NCI-H526 (cell line): Measurements from ENCODE around the gene C1orf159.
A peak's percentile ranks its signal among the peaks of the same experiment; 100 is the strongest.

Experiments used
- DNase-seq, 2 experiments: peaks; one replicate each; lab custom pipeline; 2025; lab: John Stamatoyannopoulos, UW

The C1orf159 gene

GRCh38 chr1:1132042-1132950 is 16.4 kb upstream of the C1orf159 start:
- peak in 1 of 2 experiments; percentile 52 for DNase-seq

- DNase-seq = no peak
These were observed 14.6 kb upstream of the C1orf159 start for GRCh38 chr1:1130206-1131120.

- DNase-seq = no peak
These were observed 13.5 kb upstream of the C1orf159 start for GRCh38 chr1:1129381-1129821.

GRCh38 chr1:1128454-1129139 is 12.7 kb upstream of the C1orf159 start:
- no peak for DNase-seq

GRCh38 chr1:1127551-1128451 is 11.9 kb upstream of the C1orf159 start:
- no peak for DNase-seq

- DNase-seq = no peak
These were observed 10.1 kb upstream of the C1orf159 start for GRCh38 chr1:1125945-1126344.

GRCh38 chr1:1124786-1125642 is 9.1 kb upstream of the C1orf159 start:
- no peak for DNase-seq

- no peak for DNase-seq
These were observed 8.6 kb upstream of the C1orf159 start for GRCh38 chr1:1124508-1124785.

GRCh38 chr1:1123581-1124507 is 8.0 kb upstream of the C1orf159 start:
- DNase-seq = no peak

GRCh38 chr1:1122981-1123480 is 7.1 kb upstream of the C1orf159 start:
- no peak for DNase-seq

GRCh38 chr1:1122078-1122811 is 6.4 kb upstream of the C1orf159 start:
- DNase-seq = peak in 1 of 2 experiments; percentile 93

GRCh38 chr1:1121611-1122077 is 5.8 kb upstream of the C1orf159 start:
- DNase-seq = no peak

GRCh38 chr1:1120866-1121591 is 5.1 kb upstream of the C1orf159 start:
- DNase-seq = no peak

- no peak for DNase-seq
These were observed 4.2 kb upstream of the C1orf159 start for GRCh38 chr1:1120096-1120495.

- DNase-seq = no peak
These were observed 3.5 kb upstream of the C1orf159 start for GRCh38 chr1:1119272-1119890.

GRCh38 chr1:1118876-1119220 is 3.0 kb upstream of the C1orf159 start:
- no peak for DNase-seq
